Measurements from ENCODE around the gene SRP9. TPM values are rescaled to one million over a fixed set of nuclear protein-coding genes. Genes with fewer than 3 reads are reported as not detected.

Gene SRP9
- total and polyA plus RNA-seq, 2 donors (not counting 1 experiment from before 2014, with no cell fraction given), result 73.4 to 117 TPM

DNA sequence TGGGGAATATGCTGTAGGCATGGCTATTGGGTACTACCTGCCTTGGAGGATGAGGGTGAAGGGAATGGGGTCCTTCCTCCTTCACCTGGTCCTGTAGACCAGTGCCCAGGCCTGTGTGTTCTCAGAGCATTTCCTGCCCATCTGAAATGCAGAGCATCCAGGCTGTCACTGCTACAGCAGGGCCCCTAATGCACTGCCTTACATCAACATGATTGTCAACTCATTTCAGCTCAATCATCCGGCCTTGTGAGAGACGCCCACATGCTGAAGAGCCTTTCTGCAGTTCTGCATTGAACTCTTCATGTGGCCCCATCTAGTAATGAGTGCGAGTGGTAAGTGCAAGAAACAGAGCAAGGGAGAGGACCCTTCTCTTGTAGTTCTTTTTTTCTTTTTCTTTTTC, 39.8 kb upstream of the SRP9 start:
- no peaks in the 10 kb centered on the region for H3K9me3 ChIP-seq (ENCODE audit: control extremely low read depth in 1 of 3, control insufficient read depth in 2 of 3, insufficient read depth in 1 of 3, low read length in 2 of 3)
- 100% methylated on average over 1 of the region's 3 CpGs for WGBS (ENCODE audit: insufficient coverage)
- H2AFZ ChIP-seq (ENCODE audit: insufficient read depth, low read depth, low read length, poor library complexity, severe bottlenecking), result no peak overlapping the region
- H3K9ac ChIP-seq (ENCODE audit: low read length), result no peak overlapping the region
- Mint-ChIP-seq H3K27ac (no peak overlapping the region), H3K4me3 (no peak overlapping the region), H3K27me3 (no peaks in the 10 kb centered on the region), H3K4me1 (no peaks in the 10 kb centered on the region), H3K9me3 (ENCODE audit: insufficient read depth) (no peaks in the 10 kb centered on the region)
- CTCF ChIA-PET, result no interaction called here
- no peak for DNase-seq
- no peaks in the 10 kb centered on the region for H3K27me3 ChIP-seq (replicated peaks in 1 of 4; ENCODE audit: control extremely low read depth in 1 of 4, control insufficient read depth in 3 of 4, insufficient read depth in 4 of 4, low read length in 3 of 4)
- H3K4me1 ChIP-seq (ENCODE audit: control insufficient read depth in 2 of 2, insufficient read depth in 2 of 2, low read length in 2 of 2), result no peaks in the 10 kb centered on the region
- H3K36me3 ChIP-seq (replicated peaks in 1 of 2; ENCODE audit: control extremely low read depth in 1 of 2, control insufficient read depth in 1 of 2, extremely low read depth in 1 of 2, insufficient read depth in 2 of 2, low read length in 1 of 2), result no peaks in the 10 kb centered on the region
- intact Hi-C loops (cut with micrococcal nuclease), result no loop called here
- no peaks in the 10 kb centered on the region for H3K79me2 ChIP-seq (ENCODE audit: control insufficient read depth, insufficient read depth, low read length)
- no peaks in the 10 kb centered on the region for H4K20me1 ChIP-seq (ENCODE audit: control insufficient read depth, insufficient read depth, low read length, poor library complexity, severe bottlenecking)
- TF ChIP-seq, protein P1, sequence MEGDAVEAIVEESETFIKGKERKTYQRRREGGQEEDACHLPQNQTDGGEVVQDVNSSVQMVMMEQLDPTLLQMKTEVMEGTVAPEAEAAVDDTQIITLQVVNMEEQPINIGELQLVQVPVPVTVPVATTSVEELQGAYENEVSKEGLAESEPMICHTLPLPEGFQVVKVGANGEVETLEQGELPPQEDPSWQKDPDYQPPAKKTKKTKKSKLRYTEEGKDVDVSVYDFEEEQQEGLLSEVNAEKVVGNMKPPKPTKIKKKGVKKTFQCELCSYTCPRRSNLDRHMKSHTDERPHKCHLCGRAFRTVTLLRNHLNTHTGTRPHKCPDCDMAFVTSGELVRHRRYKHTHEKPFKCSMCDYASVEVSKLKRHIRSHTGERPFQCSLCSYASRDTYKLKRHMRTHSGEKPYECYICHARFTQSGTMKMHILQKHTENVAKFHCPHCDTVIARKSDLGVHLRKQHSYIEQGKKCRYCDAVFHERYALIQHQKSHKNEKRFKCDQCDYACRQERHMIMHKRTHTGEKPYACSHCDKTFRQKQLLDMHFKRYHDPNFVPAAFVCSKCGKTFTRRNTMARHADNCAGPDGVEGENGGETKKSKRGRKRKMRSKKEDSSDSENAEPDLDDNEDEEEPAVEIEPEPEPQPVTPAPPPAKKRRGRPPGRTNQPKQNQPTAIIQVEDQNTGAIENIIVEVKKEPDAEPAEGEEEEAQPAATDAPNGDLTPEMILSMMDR (IDR thresholded peaks at IDR 0.05), result no peak
- no peak for TF ChIP-seq EZH2 (IDR thresholded peaks at IDR 0.05; ENCODE audit: borderline replicate concordance, insufficient read depth, low read depth, low read length, poor library complexity, severe bottlenecking)
- no peak overlapping the region for H3K27ac ChIP-seq (ENCODE audit: low read length in 2 of 2)
- no peak for ATAC-seq (ENCODE audit: low read depth)
- POLR2A ChIA-PET, result no interaction called here
- H3K4me2 ChIP-seq (replicated peaks; ENCODE audit: low read depth, low read length, poor library complexity, severe bottlenecking), result no peak overlapping the region
- no peak overlapping the region for H3K4me3 ChIP-seq (ENCODE audit: control extremely low read depth in 1 of 5, extremely low read depth in 1 of 5, insufficient read depth in 1 of 5, low read depth in 2 of 5, low read length in 4 of 5)

DNA sequence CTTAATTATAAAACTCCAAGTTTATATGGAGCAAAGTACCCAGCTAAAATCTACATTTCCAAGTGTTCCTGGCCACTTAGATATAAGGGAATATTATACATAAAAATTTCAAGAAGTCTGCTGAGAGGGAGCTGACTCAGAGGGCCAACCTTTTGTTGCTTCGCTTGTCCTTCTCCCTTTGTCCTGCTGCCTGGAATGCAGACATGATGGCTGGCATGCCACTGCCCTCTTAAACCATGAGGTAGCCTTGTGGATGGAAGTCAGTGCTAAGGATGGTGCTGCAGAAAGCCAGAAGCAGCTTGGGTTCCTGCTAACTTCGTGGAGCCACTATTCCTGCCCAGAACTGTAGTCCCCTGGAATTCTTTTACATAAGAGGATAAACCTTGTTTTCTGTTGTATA, 38.9 kb upstream of the SRP9 start:
- no peak overlapping the region for H3K9ac ChIP-seq (ENCODE audit: low read length)
- no peak for ATAC-seq (ENCODE audit: low read depth)
- H2AFZ ChIP-seq (ENCODE audit: insufficient read depth, low read depth, low read length, poor library complexity, severe bottlenecking), result no peak overlapping the region
- 100% methylated on average over 1 of the region's 2 CpGs for WGBS (ENCODE audit: insufficient coverage)
- no peak overlapping the region for H3K4me3 Mint-ChIP-seq
- no peak overlapping the region for H3K27ac ChIP-seq (ENCODE audit: low read length in 2 of 2)
- peaks cover 0 to 3% (median 0%) of the 10 kb centered on the region in 3 donors for H3K9me3 ChIP-seq (ENCODE audit: control extremely low read depth in 1 of 3, control insufficient read depth in 2 of 3, insufficient read depth in 1 of 3, low read length in 2 of 3)
- no peaks in the 10 kb centered on the region for H3K79me2 ChIP-seq (ENCODE audit: control insufficient read depth, insufficient read depth, low read length)
- H3K4me2 ChIP-seq (replicated peaks; ENCODE audit: low read depth, low read length, poor library complexity, severe bottlenecking), result no peak overlapping the region
- POLR2A ChIA-PET, result no interaction called here
- no peak for DNase-seq
- no peaks in the 10 kb centered on the region for H3K4me1 ChIP-seq (ENCODE audit: control insufficient read depth in 2 of 2, insufficient read depth in 2 of 2, low read length in 2 of 2)
- intact Hi-C loops (cut with micrococcal nuclease), result no loop called here
- CTCF ChIA-PET, result no interaction called here
- H3K27me3 ChIP-seq (replicated peaks in 1 of 4; ENCODE audit: control extremely low read depth in 1 of 4, control insufficient read depth in 3 of 4, insufficient read depth in 4 of 4, low read length in 3 of 4), result no peaks in the 10 kb centered on the region
- H3K4me1 Mint-ChIP-seq, result no peaks in the 10 kb centered on the region
- H3K4me3 ChIP-seq (ENCODE audit: control extremely low read depth in 1 of 5, extremely low read depth in 1 of 5, insufficient read depth in 1 of 5, low read depth in 2 of 5, low read length in 4 of 5), result no peak overlapping the region
- H3K9me3 Mint-ChIP-seq (ENCODE audit: insufficient read depth), result no peaks in the 10 kb centered on the region
- no peak overlapping the region for H3K27ac Mint-ChIP-seq
- no peaks in the 10 kb centered on the region for H3K36me3 ChIP-seq (replicated peaks in 1 of 2; ENCODE audit: control extremely low read depth in 1 of 2, control insufficient read depth in 1 of 2, extremely low read depth in 1 of 2, insufficient read depth in 2 of 2, low read length in 1 of 2)
- H3K27me3 Mint-ChIP-seq, result no peaks in the 10 kb centered on the region
- TF ChIP-seq, protein P1 (IDR thresholded peaks at IDR 0.05), result no peak
- no peaks in the 10 kb centered on the region for H4K20me1 ChIP-seq (ENCODE audit: control insufficient read depth, insufficient read depth, low read length, poor library complexity, severe bottlenecking)
